Tibial nerve (tissue), 4 donors: ENCODE measurements around the gene ZNF385B. TPM values are rescaled to one million over a fixed set of nuclear protein-coding genes. Genes with fewer than 3 reads are reported as not detected.

Experiments used
- DNase-seq, 2 donors: peaks; one replicate each; pipeline ENCODE4 v3.0.0-alpha.2; 2019; ENCODE audit warnings: low spot score in 2 of 2
- H3K27ac ChIP-seq, 4 donors: fragments of 200-600 bp; sonication (generic) in 3 of 4; one replicate each; pipeline ENCODE4 v1.5.1; 2017 to 2019; ENCODE audit warnings: mild to moderate bottlenecking in 1 of 4
- H3K27me3 ChIP-seq, 2 donors: fragments of 200-600 bp; sonication (generic) in 1 of 2; one replicate each; pipeline versions ENCODE4 v1.5.1 to v1.6.0; 2017 to 2019
- H3K36me3 ChIP-seq, 3 donors: fragments of 200-600 bp; sonication (generic); one replicate each; pipeline ENCODE4 v1.5.1; 2018 to 2019
- H3K4me1 ChIP-seq, 4 donors: fragments of 200-600 bp; sonication (generic) in 3 of 4; one replicate each; pipeline ENCODE4 v1.5.1; 2017 to 2019
- H3K4me3 ChIP-seq, 4 donors: fragments of 200-600 bp; sonication (generic) in 3 of 4; one replicate each; pipeline ENCODE4 v1.5.1; 2017 to 2019; ENCODE audit warnings: mild to moderate bottlenecking in 1 of 4, moderate library complexity in 1 of 4
- H3K9me3 ChIP-seq, 4 donors: fragments of 200-600 bp; sonication (generic) in 3 of 4; one replicate each; pipeline ENCODE4 v1.5.1; 2017 to 2019
- EP300 ChIP-seq, 2 donors: sonication (generic); formaldehyde crosslinking; IDR thresholded peaks; one replicate each; pipeline ENCODE4 v1.6.1; 2017; ENCODE audit warnings: antibody characterized with exemption in 2 of 2, mild to moderate bottlenecking in 1 of 2
- POLR2A ChIP-seq, 2 donors: fragments of 450-650 bp; IDR thresholded peaks; one replicate each; pipeline ENCODE4 v1.6.1; 2017; ENCODE audit warnings: antibody characterized with exemption in 2 of 2, mild to moderate bottlenecking in 2 of 2, moderate library complexity in 2 of 2
- WGBS, 2 donors: methylation state at CpG; one replicate each; pipeline ENCODE4 v1.1.5; 2018; 5-methylcytosine and 5-hydroxymethylcytosine counted together
- total RNA-seq, 4 donors: library from RNA; depleted of rRNA; stranded (reverse); fragments of >200 nt; gene quantifications; one replicate each; pipeline ENCODE4 v1.1.0, GENCODE V29; 2016
- TF ChIP-seq, protein P1 (sequence below), 5 experiments: fragments of 200-600 bp in 3 of 5; fragments of 450-650 bp in 2 of 5; sonication (generic) in 3 of 5; IDR thresholded peaks; one replicate each; pipeline ENCODE4 v1.5.1; 2016 to 2019; ENCODE audit warnings: antibody characterized with exemption in 5 of 5, mild to moderate bottlenecking in 3 of 5, moderate library complexity in 2 of 5

ZNF385B gene
- total RNA-seq, 4 donors from 2014 or later: 1.2 to 3.9 (median 2.6) TPM

DNA sequence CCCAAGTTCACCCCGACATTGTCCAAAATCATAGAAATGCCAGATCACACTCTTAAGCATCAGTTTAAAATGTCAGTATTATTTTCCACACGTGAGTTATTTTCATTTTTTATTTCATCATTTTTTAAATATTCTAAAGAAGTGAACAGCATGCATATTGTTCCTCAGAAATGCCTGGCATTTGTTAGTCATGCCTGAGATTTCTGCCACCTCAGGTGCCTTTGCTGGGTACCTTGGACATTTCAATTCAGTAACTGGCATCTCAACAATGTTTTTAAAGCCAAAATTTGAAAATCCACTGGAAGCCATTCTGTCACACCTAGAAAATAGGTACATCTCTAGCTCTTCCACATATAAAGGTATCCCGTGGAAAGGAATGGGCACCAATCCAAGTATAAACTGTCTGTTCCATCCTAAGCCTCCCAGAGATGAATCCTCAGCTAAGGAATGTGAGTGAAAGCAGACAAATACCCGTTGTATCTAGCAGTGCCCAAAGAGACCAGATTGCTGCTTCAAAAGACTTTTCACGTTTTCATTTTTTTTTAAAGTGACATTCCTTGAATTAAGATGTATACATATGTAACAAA, 159.8 kb downstream of the ZNF385B start:
- 42 to 46% methylated on average over 5 of the region's 5 CpGs for WGBS, 2 donors
- TF ChIP-seq POLR2A (IDR thresholded peaks at IDR 0.05): no peak
- no peak for TF ChIP-seq EP300 (IDR thresholded peaks at IDR 0.05)
- TF ChIP-seq, protein P1, sequence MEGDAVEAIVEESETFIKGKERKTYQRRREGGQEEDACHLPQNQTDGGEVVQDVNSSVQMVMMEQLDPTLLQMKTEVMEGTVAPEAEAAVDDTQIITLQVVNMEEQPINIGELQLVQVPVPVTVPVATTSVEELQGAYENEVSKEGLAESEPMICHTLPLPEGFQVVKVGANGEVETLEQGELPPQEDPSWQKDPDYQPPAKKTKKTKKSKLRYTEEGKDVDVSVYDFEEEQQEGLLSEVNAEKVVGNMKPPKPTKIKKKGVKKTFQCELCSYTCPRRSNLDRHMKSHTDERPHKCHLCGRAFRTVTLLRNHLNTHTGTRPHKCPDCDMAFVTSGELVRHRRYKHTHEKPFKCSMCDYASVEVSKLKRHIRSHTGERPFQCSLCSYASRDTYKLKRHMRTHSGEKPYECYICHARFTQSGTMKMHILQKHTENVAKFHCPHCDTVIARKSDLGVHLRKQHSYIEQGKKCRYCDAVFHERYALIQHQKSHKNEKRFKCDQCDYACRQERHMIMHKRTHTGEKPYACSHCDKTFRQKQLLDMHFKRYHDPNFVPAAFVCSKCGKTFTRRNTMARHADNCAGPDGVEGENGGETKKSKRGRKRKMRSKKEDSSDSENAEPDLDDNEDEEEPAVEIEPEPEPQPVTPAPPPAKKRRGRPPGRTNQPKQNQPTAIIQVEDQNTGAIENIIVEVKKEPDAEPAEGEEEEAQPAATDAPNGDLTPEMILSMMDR (IDR thresholded peaks at IDR 0.05): no peak

DNA sequence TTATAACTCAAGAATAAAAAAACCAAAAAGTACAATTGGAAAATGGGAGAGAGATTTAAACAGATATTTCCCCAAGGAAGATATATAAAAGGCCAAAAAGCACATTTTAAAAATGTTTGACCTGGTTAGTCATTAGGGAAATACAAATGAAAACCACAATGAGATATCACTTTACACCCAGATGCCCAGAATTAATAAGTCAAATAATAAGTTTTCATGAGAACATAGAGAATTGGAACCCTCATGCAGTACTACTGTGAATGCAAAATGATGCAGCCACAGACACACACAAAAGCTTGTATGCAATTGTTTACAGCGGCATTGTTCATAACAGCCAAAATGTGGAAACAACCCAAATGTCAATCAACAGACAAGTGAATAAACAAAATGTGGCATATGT, 165.9 kb downstream of the ZNF385B start:
- Histone ChIP-seq H3K4me1 (no peaks in the 10 kb centered on the region), H3K4me3 (no peak overlapping the region), H3K27me3 (no peaks in the 10 kb centered on the region), H3K9me3 (no peaks in the 10 kb centered on the region), H3K27ac (no peak overlapping the region), H3K36me3 (no peaks in the 10 kb centered on the region)
- WGBS, 2 donors: 92 to 97% methylated on average over 1 of the region's 1 CpG
- TF ChIP-seq EP300 (IDR thresholded peaks at IDR 0.05): no peak
- TF ChIP-seq POLR2A (IDR thresholded peaks at IDR 0.05): no peak
- TF ChIP-seq, protein P1 (IDR thresholded peaks at IDR 0.05): no peak
- DNase-seq: no peak

More for the DNA sequence above, 159.8 kb downstream of the ZNF385B start:
- H3K4me1 ChIP-seq: no peaks in the 10 kb centered on the region
- H3K27me3 ChIP-seq: no peaks in the 10 kb centered on the region
- H3K27ac ChIP-seq: no peak overlapping the region
- no peak for DNase-seq
- no peak overlapping the region for H3K4me3 ChIP-seq
- H3K36me3 ChIP-seq: no peaks in the 10 kb centered on the region
- no peaks in the 10 kb centered on the region for H3K9me3 ChIP-seq

DNA sequence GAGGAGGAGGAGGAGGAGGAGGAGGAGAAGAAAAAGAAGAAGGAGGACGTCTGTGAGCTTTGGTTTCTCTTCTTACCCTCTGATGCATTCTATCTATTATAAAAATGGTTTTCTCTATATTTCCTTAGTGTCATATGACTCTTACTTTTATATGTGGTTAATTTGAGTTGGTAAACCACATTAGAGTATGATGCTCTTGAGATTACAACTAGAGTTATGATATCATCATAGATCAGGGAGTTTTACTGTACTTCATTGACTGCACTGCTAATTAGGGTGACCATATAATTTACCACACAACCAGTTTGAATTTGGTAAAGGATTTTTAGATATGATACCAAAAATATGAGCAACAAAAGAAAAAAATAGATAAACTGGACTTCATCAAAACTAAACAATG, 166.4 kb downstream of the ZNF385B start:
- no peaks in the 10 kb centered on the region for H3K27me3 ChIP-seq
- WGBS, 2 donors: 63 to 67% methylated on average over 1 of the region's 1 CpG
- no peaks in the 10 kb centered on the region for H3K36me3 ChIP-seq
- no peaks in the 10 kb centered on the region for H3K9me3 ChIP-seq
- TF ChIP-seq, protein P1 (IDR thresholded peaks at IDR 0.05): no peak
- TF ChIP-seq POLR2A (IDR thresholded peaks at IDR 0.05): no peak
- no peak overlapping the region for H3K4me3 ChIP-seq
- H3K27ac ChIP-seq: no peak overlapping the region
- no peak for DNase-seq
- H3K4me1 ChIP-seq: no peaks in the 10 kb centered on the region

DNA sequence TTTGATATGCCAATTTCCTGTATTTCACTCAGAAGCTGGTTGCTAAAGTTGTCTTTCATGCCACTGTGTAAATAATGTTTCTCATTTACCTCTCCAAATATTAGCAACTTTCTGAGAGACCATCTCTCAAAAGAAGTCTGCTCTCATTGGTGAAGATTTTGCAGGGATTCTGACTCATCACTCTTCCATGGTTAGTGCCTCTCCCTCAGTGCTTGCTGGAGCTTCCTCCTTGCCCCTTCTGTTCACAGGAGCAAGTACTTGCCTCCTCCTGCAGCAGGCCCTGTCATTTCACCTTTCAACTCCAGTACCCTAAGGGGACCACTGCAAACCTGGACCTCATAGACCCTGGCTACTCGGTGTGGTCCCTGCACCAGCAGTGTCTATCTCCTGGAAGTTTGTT, 168.8 kb downstream of the ZNF385B start:
- 75 to 81% methylated on average over 1 of the region's 1 CpG for WGBS, 2 donors
- TF ChIP-seq EP300 (IDR thresholded peaks at IDR 0.05) (no peak), POLR2A (IDR thresholded peaks at IDR 0.05) (no peak)
- TF ChIP-seq, protein P1 (IDR thresholded peaks at IDR 0.05): no peak
- Histone ChIP-seq H3K9me3 (no peaks in the 10 kb centered on the region), H3K4me1 (no peaks in the 10 kb centered on the region), H3K27me3 (no peaks in the 10 kb centered on the region), H3K27ac (no peak overlapping the region), H3K4me3 (no peak overlapping the region), H3K36me3 (no peaks in the 10 kb centered on the region)
- no peak for DNase-seq

DNA sequence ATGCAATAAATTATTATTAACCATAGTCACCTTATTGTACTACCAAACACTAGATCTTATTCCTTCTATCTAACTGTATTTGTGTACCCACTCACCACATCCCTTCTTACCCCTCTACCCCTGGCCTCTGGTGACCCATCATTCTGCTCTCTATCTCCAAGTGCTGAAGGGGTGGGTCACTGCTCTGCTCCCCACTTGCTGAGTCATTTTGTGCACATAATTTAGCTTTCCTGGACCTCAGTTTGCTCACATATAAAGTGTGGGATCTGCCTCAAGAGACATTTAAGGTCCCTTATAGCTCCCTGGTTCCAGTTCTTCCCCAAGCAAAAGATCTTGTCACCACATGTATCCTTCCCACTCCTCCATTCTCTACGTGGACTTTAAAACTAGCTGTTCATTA, 169.4 kb downstream of the ZNF385B start:
- 69 to 87% methylated on average over 1 of the region's 1 CpG for WGBS, 2 donors
- no peak for DNase-seq
- H3K27me3 ChIP-seq: no peaks in the 10 kb centered on the region
- H3K27ac ChIP-seq: no peak overlapping the region
- no peaks in the 10 kb centered on the region for H3K36me3 ChIP-seq
- H3K4me1 ChIP-seq: no peaks in the 10 kb centered on the region
- H3K4me3 ChIP-seq: no peak overlapping the region
- H3K9me3 ChIP-seq: no peaks in the 10 kb centered on the region
- TF ChIP-seq, protein P1 (IDR thresholded peaks at IDR 0.05): no peak
- TF ChIP-seq EP300 (IDR thresholded peaks at IDR 0.05) (no peak), POLR2A (IDR thresholded peaks at IDR 0.05) (no peak)
